HG02852 (cell line): ENCODE results near the gene HHIPL1.
"Not testable (repeated sequence)": the region's sequence is repeated elsewhere in the genome, so short reads cannot be mapped to it uniquely, and the experiment has no call there.

Source experiments
- ATAC-seq: cut with Tn5 transposase; IDR thresholded peaks from one replicate; pipeline ENCODE4 v1.9.1; 2021; ENCODE audit warnings: mild to moderate bottlenecking, moderate library complexity; ENCODE audit not compliant: unreplicated experiment

The HHIPL1 gene

GRCh38 chr14:99658218-99658845, 13.4 kb downstream of the HHIPL1 start:
- no peak for ATAC-seq

DNA sequence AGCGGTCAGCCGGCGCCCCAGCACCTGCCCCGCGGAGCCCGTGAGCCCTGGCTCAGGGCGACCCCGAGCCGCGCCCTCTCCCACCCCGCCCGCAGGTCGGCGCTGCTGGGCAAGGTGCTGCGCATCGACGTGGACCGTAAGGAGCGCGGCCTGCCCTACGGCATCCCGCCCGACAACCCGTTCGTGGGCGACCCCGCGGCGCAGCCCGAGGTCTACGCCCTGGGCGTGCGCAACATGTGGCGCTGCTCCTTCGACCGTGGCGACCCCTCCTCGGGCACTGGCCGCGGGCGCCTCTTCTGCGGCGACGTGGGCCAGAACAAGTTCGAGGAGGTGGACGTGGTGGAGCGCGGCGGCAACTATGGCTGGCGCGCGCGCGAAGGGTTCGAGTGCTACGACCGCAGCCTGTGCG, 14.4 kb downstream of the HHIPL1 start:
- ATAC-seq = no peak

- ATAC-seq = no peak
These were observed 15.2 kb downstream of the HHIPL1 start for GRCh38 chr14:99660006-99660566.

- no peak for ATAC-seq
These were observed 15.9 kb downstream of the HHIPL1 start for GRCh38 chr14:99660794-99661193.

GRCh38 chr14:99661206-99661605, 16.3 kb downstream of the HHIPL1 start:
- not testable (repeated sequence) for ATAC-seq

DNA sequence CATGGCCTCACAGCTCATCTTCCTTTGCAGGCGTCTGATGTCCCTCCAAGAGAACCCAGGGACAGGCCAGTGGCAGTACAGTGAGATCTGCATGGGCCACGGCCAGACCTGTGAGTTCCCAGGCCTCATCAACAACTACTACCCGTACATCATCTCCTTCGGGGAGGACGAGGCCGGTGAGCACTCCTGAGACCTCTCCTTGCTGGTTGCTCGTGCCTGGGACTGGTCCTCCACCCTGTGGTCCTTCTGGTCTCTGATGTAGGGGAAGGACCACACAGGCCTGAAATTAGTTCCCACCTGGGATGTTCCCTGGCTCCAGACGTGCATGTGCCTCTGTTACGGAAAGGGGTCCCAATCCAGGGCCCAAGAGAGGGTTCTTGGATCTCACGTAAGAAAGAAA, 17.9 kb downstream of the HHIPL1 start:
- ATAC-seq = no peak

GRCh38 chr14:99663386-99664057, 18.6 kb downstream of the HHIPL1 start:
- ATAC-seq = no peak

DNA sequence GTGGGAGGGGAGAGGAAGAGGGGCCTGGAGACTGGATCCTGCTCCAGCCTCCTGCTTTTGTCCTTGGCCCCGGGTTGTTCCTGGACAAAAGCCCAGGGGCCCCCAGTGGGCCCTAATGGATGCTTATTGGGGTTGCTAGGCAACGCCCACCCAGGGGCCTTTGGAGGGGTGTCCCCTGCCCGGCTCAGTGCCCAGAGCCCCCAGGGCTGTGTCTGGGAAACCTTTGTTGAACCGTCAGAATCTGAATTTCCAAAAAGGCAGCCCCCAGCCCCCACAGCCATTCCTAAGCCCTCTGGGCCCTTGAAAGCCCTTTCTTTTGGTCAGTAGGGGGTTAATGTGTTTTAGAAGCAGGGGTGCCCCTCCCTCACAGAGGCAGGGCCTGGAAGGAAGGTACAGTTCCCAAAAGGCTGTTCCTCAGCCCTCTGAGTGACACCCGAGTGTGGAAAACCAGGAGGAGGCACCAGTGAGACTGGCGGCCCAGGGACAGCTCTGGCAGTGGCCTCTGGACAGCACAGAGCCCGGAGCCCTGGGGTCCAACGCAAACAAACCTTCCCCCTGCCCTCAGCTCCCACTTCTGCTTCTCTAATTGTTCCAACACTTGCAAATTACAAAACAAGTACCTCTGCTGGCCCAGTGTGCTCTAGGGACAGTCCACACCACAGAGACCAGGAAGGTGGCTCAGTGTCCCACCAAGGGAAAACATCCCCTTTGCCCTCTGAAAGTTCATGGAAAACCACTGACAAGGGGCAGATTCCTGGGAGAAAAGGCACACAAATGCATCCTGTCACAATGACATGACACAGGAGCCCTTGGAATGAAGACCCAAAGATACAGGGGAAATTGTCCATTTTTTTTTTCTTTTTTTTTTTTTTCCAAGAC, 19.4 kb downstream of the HHIPL1 start:
- peak; percentile 14 for ATAC-seq

GRCh38 chr14:99664937-99665273, 20.0 kb downstream of the HHIPL1 start:
- ATAC-seq = peak; percentile 64

GRCh38 chr14:99666533-99666932, 21.6 kb downstream of the HHIPL1 start:
- ATAC-seq = no peak

DNA sequence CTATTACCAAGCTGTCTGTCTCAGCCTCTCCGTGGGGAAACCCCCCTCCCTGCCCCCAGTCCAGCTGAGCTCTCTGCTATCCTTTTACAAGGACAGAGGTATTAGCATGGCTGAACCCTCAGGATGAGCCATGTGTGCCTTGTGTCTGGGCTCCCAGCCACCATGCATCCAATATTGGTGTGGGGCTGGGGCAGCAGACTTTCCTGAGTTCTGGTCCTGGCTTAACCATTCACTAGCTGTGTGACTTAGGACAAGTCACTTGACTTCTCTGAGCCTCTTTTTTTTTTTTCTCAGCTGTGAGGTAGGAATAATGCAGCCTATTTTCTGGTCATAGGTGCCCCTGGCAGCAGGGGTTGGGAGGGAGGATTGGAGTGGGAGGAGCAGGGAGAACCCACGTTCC, 22.1 kb downstream of the HHIPL1 start:
- ATAC-seq = no peak

DNA sequence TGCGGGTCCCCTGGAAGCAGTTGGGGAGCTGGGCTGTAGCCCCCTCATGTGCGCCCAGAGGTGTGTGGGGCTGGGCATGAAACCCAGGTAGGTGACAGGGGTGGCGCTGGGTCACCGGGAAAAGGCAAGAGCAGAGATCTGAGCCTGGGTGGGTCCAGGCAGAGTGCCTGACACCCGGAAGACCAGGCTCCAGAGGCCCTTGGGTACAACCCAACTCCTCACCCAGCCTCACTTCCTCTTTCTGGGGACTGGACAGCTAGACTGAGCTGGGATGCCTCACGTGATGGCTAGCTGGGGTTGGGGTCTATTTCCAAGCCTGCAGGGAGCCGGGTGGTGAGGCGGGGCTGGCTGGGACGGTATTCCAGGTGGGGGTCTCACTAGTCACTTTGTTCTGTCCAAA, 22.9 kb downstream of the HHIPL1 start:
- no peak for ATAC-seq

- no peak for ATAC-seq
These were observed 23.7 kb downstream of the HHIPL1 start for GRCh38 chr14:99668307-99669295.

GRCh38 chr14:99670361-99671234, 25.7 kb downstream of the HHIPL1 start:
- ATAC-seq = no peak

GRCh38 chr14:99671235-99672224, 26.6 kb downstream of the HHIPL1 start:
- ATAC-seq = no peak

- peak; percentile 62 for ATAC-seq
These were observed 27.8 kb downstream of the HHIPL1 start for GRCh38 chr14:99672506-99673304.

- no peak for ATAC-seq
These were observed 28.6 kb downstream of the HHIPL1 start for GRCh38 chr14:99673305-99674063.
